ENCODE measurements around the gene MANSC4.

Gene MANSC4

GRCh38 chr12:27802511-27802910 lies 22.5 kb upstream of the MANSC4 start:
- no peaks in the 10 kb centered on the region for H3K27me3 ChIP-seq (ENCODE audit: control insufficient read depth in 1 of 2, insufficient read depth in 2 of 2, low read length in 2 of 2)
- no peaks in the 10 kb centered on the region for H3K9me3 ChIP-seq (ENCODE audit: control insufficient read depth in 1 of 2, low read length in 2 of 2)
- no peak overlapping the region for H3K27ac ChIP-seq (ENCODE audit: low read depth, low read length)
- no peak overlapping the region for H3K9ac ChIP-seq (ENCODE audit: low read depth in 1 of 2, low read length in 2 of 2)
- H3K4me3 ChIP-seq (ENCODE audit: low read depth in 1 of 2, low read length in 2 of 2): no peak overlapping the region
- H3K4me1 ChIP-seq (ENCODE audit: control insufficient read depth in 1 of 2, insufficient read depth in 2 of 2, low read length in 2 of 2): no peaks in the 10 kb centered on the region
- peaks cover 5 to 16% of the 10 kb centered on the region in 2 donors for H3K36me3 ChIP-seq (ENCODE audit: control insufficient read depth in 1 of 2, insufficient read depth in 2 of 2, low read length in 2 of 2)

- H3K4me3 ChIP-seq (ENCODE audit: low read depth in 1 of 2, low read length in 2 of 2): no peak overlapping the region
- H3K27me3 ChIP-seq (ENCODE audit: control insufficient read depth in 1 of 2, insufficient read depth in 2 of 2, low read length in 2 of 2): no peaks in the 10 kb centered on the region
- no peak overlapping the region for H3K9ac ChIP-seq (ENCODE audit: low read depth in 1 of 2, low read length in 2 of 2)
- no peaks in the 10 kb centered on the region for H3K9me3 ChIP-seq (ENCODE audit: control insufficient read depth in 1 of 2, low read length in 2 of 2)
- H3K36me3 ChIP-seq (ENCODE audit: control insufficient read depth in 1 of 2, insufficient read depth in 2 of 2, low read length in 2 of 2): peaks cover 10 to 25% of the 10 kb centered on the region in 2 donors
- no peak overlapping the region for H3K27ac ChIP-seq (ENCODE audit: low read depth, low read length)
- no peaks in the 10 kb centered on the region for H3K4me1 ChIP-seq (ENCODE audit: control insufficient read depth in 1 of 2, insufficient read depth in 2 of 2, low read length in 2 of 2)
Observed at GRCh38 chr12:27801630-27802029, 21.6 kb upstream of the MANSC4 start.

GRCh38 chr12:27800819-27801218 lies 20.8 kb upstream of the MANSC4 start:
- Histone ChIP-seq H3K9me3 (ENCODE audit: control insufficient read depth in 1 of 2, low read length in 2 of 2) (no peaks in the 10 kb centered on the region), H3K27ac (ENCODE audit: low read depth, low read length) (no peak overlapping the region), H3K4me3 (ENCODE audit: low read depth in 1 of 2, low read length in 2 of 2) (no peak overlapping the region), H3K4me1 (ENCODE audit: control insufficient read depth in 1 of 2, insufficient read depth in 2 of 2, low read length in 2 of 2) (no peaks in the 10 kb centered on the region), H3K9ac (ENCODE audit: low read depth in 1 of 2, low read length in 2 of 2) (no peak overlapping the region), H3K27me3 (ENCODE audit: control insufficient read depth in 1 of 2, insufficient read depth in 2 of 2, low read length in 2 of 2) (no peaks in the 10 kb centered on the region), H3K36me3 (ENCODE audit: control insufficient read depth in 1 of 2, insufficient read depth in 2 of 2, low read length in 2 of 2) (peaks cover 14 to 31% of the 10 kb centered on the region in 2 donors)

- peaks cover 14 to 60% of the 10 kb centered on the region in 2 donors for H3K36me3 ChIP-seq (ENCODE audit: control insufficient read depth in 1 of 2, insufficient read depth in 2 of 2, low read length in 2 of 2)
- H3K27ac ChIP-seq (ENCODE audit: low read depth, low read length): no peak overlapping the region
- H3K4me1 ChIP-seq (ENCODE audit: control insufficient read depth in 1 of 2, insufficient read depth in 2 of 2, low read length in 2 of 2): no peaks in the 10 kb centered on the region
- H3K9ac ChIP-seq (ENCODE audit: low read depth in 1 of 2, low read length in 2 of 2): no peak overlapping the region
- H3K9me3 ChIP-seq (ENCODE audit: control insufficient read depth in 1 of 2, low read length in 2 of 2): no peaks in the 10 kb centered on the region
- H3K27me3 ChIP-seq (ENCODE audit: control insufficient read depth in 1 of 2, insufficient read depth in 2 of 2, low read length in 2 of 2): no peaks in the 10 kb centered on the region
- H3K4me3 ChIP-seq (ENCODE audit: low read depth in 1 of 2, low read length in 2 of 2): no peak overlapping the region
Observed at GRCh38 chr12:27797301-27798025, 17.4 kb upstream of the MANSC4 start.

GRCh38 chr12:27796128-27796527 lies 16.1 kb upstream of the MANSC4 start:
- Histone ChIP-seq H3K4me1 (ENCODE audit: control insufficient read depth in 1 of 2, insufficient read depth in 2 of 2, low read length in 2 of 2) (no peaks in the 10 kb centered on the region), H3K36me3 (ENCODE audit: control insufficient read depth in 1 of 2, insufficient read depth in 2 of 2, low read length in 2 of 2) (peaks cover 20 to 72% of the 10 kb centered on the region in 2 donors), H3K27me3 (ENCODE audit: control insufficient read depth in 1 of 2, insufficient read depth in 2 of 2, low read length in 2 of 2) (no peaks in the 10 kb centered on the region), H3K4me3 (ENCODE audit: low read depth in 1 of 2, low read length in 2 of 2) (no peak overlapping the region), H3K9ac (ENCODE audit: low read depth in 1 of 2, low read length in 2 of 2) (no peak overlapping the region), H3K27ac (ENCODE audit: low read depth, low read length) (no peak overlapping the region), H3K9me3 (ENCODE audit: control insufficient read depth in 1 of 2, low read length in 2 of 2) (no peaks in the 10 kb centered on the region)

GRCh38 chr12:27794818-27795584 lies 15.0 kb upstream of the MANSC4 start:
- H3K9ac ChIP-seq (ENCODE audit: low read depth in 1 of 2, low read length in 2 of 2): no peak overlapping the region
- H3K36me3 ChIP-seq (ENCODE audit: control insufficient read depth in 1 of 2, insufficient read depth in 2 of 2, low read length in 2 of 2): peaks cover 20 to 76% of the 10 kb centered on the region in 2 donors
- H3K4me3 ChIP-seq (ENCODE audit: low read depth in 1 of 2, low read length in 2 of 2): no peak overlapping the region
- H3K27me3 ChIP-seq (ENCODE audit: control insufficient read depth in 1 of 2, insufficient read depth in 2 of 2, low read length in 2 of 2): no peaks in the 10 kb centered on the region
- H3K4me1 ChIP-seq (ENCODE audit: control insufficient read depth in 1 of 2, insufficient read depth in 2 of 2, low read length in 2 of 2): no peaks in the 10 kb centered on the region
- no peaks in the 10 kb centered on the region for H3K9me3 ChIP-seq (ENCODE audit: control insufficient read depth in 1 of 2, low read length in 2 of 2)
- H3K27ac ChIP-seq (ENCODE audit: low read depth, low read length): no peak overlapping the region

- no peak overlapping the region for H3K27ac ChIP-seq (ENCODE audit: low read depth, low read length)
Observed at GRCh38 chr12:27790179-27790578, 10.1 kb upstream of the MANSC4 start.

GRCh38 chr12:27787559-27787958 lies 7.5 kb upstream of the MANSC4 start:
- Histone ChIP-seq H3K27me3 (ENCODE audit: control insufficient read depth in 1 of 2, insufficient read depth in 2 of 2, low read length in 2 of 2) (no peaks in the 10 kb centered on the region), H3K27ac (ENCODE audit: low read depth, low read length) (no peak overlapping the region), H3K9ac (ENCODE audit: low read depth in 1 of 2, low read length in 2 of 2) (no peak overlapping the region), H3K36me3 (ENCODE audit: control insufficient read depth in 1 of 2, insufficient read depth in 2 of 2, low read length in 2 of 2) (peaks cover 6 to 16% of the 10 kb centered on the region in 2 donors), H3K4me3 (ENCODE audit: low read depth in 1 of 2, low read length in 2 of 2) (no peak overlapping the region), H3K4me1 (ENCODE audit: control insufficient read depth in 1 of 2, insufficient read depth in 2 of 2, low read length in 2 of 2) (peaks cover under 1 to 8% of the 10 kb centered on the region in 2 donors), H3K9me3 (ENCODE audit: control insufficient read depth in 1 of 2, low read length in 2 of 2) (no peaks in the 10 kb centered on the region)

More at GRCh38 chr12:27790179-27790578, 10.1 kb upstream of the MANSC4 start:
- Histone ChIP-seq H3K27me3 (ENCODE audit: control insufficient read depth in 1 of 2, insufficient read depth in 2 of 2, low read length in 2 of 2) (no peaks in the 10 kb centered on the region), H3K4me1 (ENCODE audit: control insufficient read depth in 1 of 2, insufficient read depth in 2 of 2, low read length in 2 of 2) (peaks cover 0 to 6% of the 10 kb centered on the region in 2 donors), H3K9ac (ENCODE audit: low read depth in 1 of 2, low read length in 2 of 2) (no peak overlapping the region), H3K9me3 (ENCODE audit: control insufficient read depth in 1 of 2, low read length in 2 of 2) (no peaks in the 10 kb centered on the region), H3K4me3 (ENCODE audit: low read depth in 1 of 2, low read length in 2 of 2) (no peak overlapping the region), H3K36me3 (ENCODE audit: control insufficient read depth in 1 of 2, insufficient read depth in 2 of 2, low read length in 2 of 2) (peaks cover 6 to 42% of the 10 kb centered on the region in 2 donors)

GRCh38 chr12:27785882-27786570 lies 6.0 kb upstream of the MANSC4 start:
- Histone ChIP-seq H3K9ac (ENCODE audit: low read depth in 1 of 2, low read length in 2 of 2) (no peak overlapping the region), H3K36me3 (ENCODE audit: control insufficient read depth in 1 of 2, insufficient read depth in 2 of 2, low read length in 2 of 2) (peaks cover 0 to 4% of the 10 kb centered on the region in 2 donors), H3K27ac (ENCODE audit: low read depth, low read length) (no peak overlapping the region), H3K27me3 (ENCODE audit: control insufficient read depth in 1 of 2, insufficient read depth in 2 of 2, low read length in 2 of 2) (no peaks in the 10 kb centered on the region), H3K4me3 (ENCODE audit: low read depth in 1 of 2, low read length in 2 of 2) (no peak overlapping the region), H3K9me3 (ENCODE audit: control insufficient read depth in 1 of 2, low read length in 2 of 2) (no peaks in the 10 kb centered on the region), H3K4me1 (ENCODE audit: control insufficient read depth in 1 of 2, insufficient read depth in 2 of 2, low read length in 2 of 2) (peaks cover 16 to 20% of the 10 kb centered on the region in 2 donors)

GRCh38 chr12:27782481-27782880 lies 2.4 kb upstream of the MANSC4 start:
- Histone ChIP-seq H3K9me3 (ENCODE audit: control insufficient read depth in 1 of 2, low read length in 2 of 2) (no peaks in the 10 kb centered on the region), H3K9ac (ENCODE audit: low read depth in 1 of 2, low read length in 2 of 2) (no peak overlapping the region), H3K36me3 (ENCODE audit: control insufficient read depth in 1 of 2, insufficient read depth in 2 of 2, low read length in 2 of 2) (no peaks in the 10 kb centered on the region), H3K27me3 (ENCODE audit: control insufficient read depth in 1 of 2, insufficient read depth in 2 of 2, low read length in 2 of 2) (no peaks in the 10 kb centered on the region), H3K4me3 (ENCODE audit: low read depth in 1 of 2, low read length in 2 of 2) (no peak overlapping the region), H3K27ac (ENCODE audit: low read depth, low read length) (no peak overlapping the region), H3K4me1 (ENCODE audit: control insufficient read depth in 1 of 2, insufficient read depth in 2 of 2, low read length in 2 of 2) (peaks cover 20 to 31% of the 10 kb centered on the region in 2 donors)
